GM10266 (cell line): ENCODE results near the gene PCDHA7.
"Not testable (repeated sequence)": the region's sequence is repeated elsewhere in the genome, so short reads cannot be mapped to it uniquely, and the experiment has no call there.

ENCODE experiments used
- DNase-seq: peaks from one replicate; pipeline ENCODE4 v3.0.0; 2012; ENCODE audit errors: extremely low spot score
- CTCF ChIP-seq: IDR thresholded peaks from 2 replicates; pipeline ENCODE4 v1.5.1; 2012; ENCODE audit warnings: mild to moderate bottlenecking, low read depth; ENCODE audit not compliant: control insufficient read depth, insufficient read depth; ENCODE audit errors: missing control alignments

PCDHA7 gene

DNA sequence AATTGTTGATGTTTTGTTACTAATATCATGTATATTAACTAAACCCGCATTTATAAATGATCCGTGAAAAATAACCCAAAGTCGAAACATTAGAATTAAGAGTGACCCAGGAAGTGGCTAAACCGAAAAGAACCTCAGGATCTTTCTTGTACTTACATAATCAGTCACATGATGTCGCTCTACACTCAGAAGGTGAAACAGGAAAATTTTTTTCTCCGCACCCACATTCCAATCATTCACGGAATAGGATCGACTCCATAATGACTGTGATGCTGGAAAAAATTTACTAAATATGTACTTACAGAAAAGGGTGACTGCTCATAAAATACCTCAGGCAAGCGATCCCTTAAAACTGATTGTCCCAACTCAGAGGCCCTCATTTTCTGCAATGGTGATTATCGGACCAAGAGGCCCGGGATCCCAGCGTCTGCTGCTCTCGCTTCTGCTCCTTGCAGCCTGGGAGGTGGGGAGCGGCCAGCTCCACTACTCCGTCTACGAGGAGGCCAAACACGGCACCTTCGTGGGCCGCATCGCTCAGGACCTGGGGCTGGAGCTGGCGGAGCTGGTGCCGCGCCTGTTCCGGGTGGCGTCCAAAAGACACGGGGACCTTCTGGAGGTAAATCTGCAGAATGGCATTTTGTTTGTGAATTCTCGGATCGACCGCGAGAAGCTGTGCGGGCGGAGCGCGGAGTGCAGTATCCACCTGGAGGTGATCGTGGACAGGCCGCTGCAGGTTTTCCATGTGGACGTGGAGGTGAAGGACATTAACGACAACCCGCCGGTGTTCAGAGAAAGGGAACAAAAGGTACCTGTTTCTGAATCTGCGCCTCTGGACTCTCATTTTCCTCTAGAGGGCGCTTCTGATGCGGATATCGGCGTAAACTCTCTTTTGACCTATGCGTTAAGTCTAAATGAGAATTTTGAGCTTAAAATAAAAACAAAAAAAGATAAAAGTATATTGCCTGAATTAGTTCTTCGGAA is 41.3 kb downstream of the PCDHA7 start, which contains the start of gene PCDHA12:
Gene PCDHA12 (plus strand): TSS at position 224 of the 981 bp plus-strand sequence. CDS start 165 bp downstream, at position 389.
- TF ChIP-seq CTCF, result no peak
- DNase-seq, result no peak

- not testable (repeated sequence) for DNase-seq
Observed at GRCh38 chr5:140876541-140877261, 42.6 kb downstream of the PCDHA7 start.

GRCh38 chr5:140877262-140877581 is 43.2 kb downstream of the PCDHA7 start:
- no peak for DNase-seq
- TF ChIP-seq CTCF, result no peak

DNA sequence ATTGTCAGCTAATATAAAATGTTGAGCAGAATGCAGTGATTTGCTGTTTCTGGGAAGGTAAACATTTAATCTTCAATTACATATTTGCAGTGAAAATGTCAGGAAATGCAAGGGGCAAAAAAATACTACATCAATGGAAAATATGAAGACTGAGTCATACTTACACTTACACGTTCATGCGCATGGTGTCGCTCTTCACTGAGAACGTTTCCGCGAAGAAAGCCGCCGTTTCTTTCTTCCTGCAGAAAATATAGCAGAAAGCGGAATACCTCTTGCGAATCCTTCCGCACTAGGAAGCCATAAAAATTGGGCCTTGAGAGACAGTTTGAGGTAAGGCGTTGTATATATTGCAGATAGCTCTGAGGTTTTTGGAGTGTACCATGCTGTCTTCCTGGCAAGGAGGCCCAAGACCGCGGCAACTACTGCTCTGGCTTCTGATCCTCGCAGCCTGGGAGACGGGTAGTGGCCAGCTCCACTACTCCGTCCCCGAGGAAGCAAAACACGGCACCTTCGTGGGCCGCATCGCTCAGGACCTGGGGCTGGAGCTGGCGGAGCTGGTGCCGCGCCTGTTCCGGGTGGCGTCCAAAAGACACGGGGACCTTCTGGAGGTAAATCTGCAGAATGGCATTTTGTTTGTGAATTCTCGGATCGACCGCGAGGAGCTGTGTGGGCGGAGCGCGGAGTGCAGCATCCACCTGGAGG is 48.0 kb downstream of the PCDHA7 start, which contains the start of gene PCDHA13:
Gene PCDHA13 (plus strand): TSS at position 236 of the 702 bp plus-strand sequence. CDS start 145 bp downstream, at position 381.
- DNase-seq, result peak; percentile 5
- no peak for TF ChIP-seq CTCF

DNA sequence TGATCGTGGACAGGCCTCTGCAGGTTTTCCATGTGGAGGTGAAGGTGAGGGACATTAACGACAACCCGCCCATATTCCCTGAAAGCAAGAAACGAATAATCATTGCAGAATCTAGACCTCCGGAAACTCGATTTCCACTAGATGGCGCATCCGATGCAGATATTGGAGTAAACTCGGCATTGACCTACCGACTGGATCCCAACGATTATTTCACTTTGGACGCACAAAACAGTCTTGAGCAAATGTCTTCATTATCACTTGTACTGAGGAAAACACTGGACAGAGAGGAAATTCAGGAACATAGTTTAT is 48.5 kb downstream of the PCDHA7 start:
- no peak for TF ChIP-seq CTCF
- no peak for DNase-seq

DNA sequence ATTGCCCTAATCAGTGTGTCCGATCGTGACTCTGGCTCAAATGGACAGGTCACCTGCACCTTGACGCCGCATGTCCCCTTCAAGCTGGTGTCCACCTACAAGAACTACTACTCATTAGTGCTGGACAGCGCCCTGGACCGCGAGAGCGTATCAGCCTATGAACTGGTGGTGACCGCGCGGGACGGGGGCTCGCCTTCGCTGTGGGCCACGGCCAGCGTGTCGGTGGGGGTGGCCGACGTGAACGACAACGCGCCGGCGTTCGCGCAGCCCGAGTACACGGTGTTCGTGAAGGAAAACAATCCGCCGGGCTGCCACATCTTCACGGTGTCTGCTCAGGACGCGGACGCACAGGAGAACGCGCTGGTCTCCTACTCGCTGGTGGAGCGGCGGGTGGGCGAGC is 49.3 kb downstream of the PCDHA7 start:
- TF ChIP-seq CTCF, result no peak
- DNase-seq, result no peak

DNA sequence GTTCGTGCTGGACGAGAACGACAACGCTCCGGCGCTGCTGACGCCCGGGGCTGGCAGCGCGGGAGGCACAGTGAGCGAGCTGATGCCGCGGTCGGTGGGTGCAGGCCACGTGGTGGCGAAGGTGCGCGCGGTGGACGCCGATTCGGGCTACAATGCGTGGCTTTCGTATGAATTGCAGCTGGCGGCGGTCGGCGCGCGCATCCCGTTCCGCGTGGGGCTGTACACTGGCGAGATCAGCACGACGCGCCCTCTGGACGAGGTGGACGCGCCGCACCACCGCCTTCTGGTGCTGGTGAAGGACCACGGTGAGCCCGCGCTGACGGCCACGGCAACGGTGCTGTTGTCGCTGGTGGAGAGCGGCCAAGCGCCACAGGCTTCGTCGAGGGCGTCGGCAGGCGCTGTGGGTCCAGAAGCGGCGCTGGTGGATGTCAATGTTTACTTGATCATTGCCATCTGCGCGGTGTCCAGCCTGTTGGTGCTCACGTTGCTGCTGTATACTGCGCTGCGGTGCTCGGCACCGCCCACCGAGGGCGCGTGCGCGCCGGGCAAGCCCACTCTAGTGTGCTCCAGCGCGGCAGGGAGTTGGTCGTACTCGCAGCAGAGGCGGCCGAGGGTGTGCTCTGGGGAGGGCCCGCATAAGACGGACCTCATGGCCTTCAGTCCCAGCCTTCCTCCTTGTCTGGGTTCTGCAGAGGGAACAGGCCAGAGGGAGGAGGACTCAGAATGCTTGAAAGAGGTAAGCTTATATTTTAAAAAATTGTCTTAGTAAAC is 50.0 kb downstream of the PCDHA7 start:
- no peak for TF ChIP-seq CTCF
- DNase-seq, result peak; percentile 15
